Chondrocyte (in vitro differentiated cells): Measurements from ENCODE around the gene AFG1L. TPM values are rescaled to one million over a fixed set of nuclear protein-coding genes. Genes with fewer than 3 reads are reported as not detected.

Source experiments
- DNase-seq: peaks from one replicate; pipeline ENCODE4 v3.0.0; 2021; ENCODE audit warnings: mixed read lengths, low spot score
- H3K27ac Mint-ChIP-seq: one replicate; pipeline ENCODE4 v1.8.0; 2021; ENCODE audit warnings: mild to moderate bottlenecking, moderate library complexity, mixed read lengths; ENCODE audit not compliant: unreplicated experiment
- H3K27me3 Mint-ChIP-seq: 2 replicates; pipeline ENCODE4 v1.8.0; 2021; ENCODE audit warnings: low read depth, mixed read lengths
- H3K36me3 Mint-ChIP-seq: 2 replicates; pipeline ENCODE4 v1.8.0; 2021; ENCODE audit warnings: low read depth, mixed read lengths
- H3K4me1 Mint-ChIP-seq: 2 replicates; pipeline ENCODE4 v1.8.0; 2021; ENCODE audit warnings: low read depth, mild to moderate bottlenecking, mixed read lengths
- H3K4me3 Mint-ChIP-seq: one replicate; pipeline ENCODE4 v1.8.0; 2021; ENCODE audit warnings: mild to moderate bottlenecking, moderate library complexity, mixed read lengths; ENCODE audit not compliant: unreplicated experiment
- H3K9me3 Mint-ChIP-seq: 2 replicates; pipeline ENCODE4 v1.8.0; 2021; ENCODE audit warnings: low read depth, mixed read lengths
- total RNA-seq: library from RNA; stranded (reverse); gene quantifications from 3 replicates; pipeline ENCODE4 v1.2.1, GENCODE V29; 2021
- TF ChIP-seq, protein P1 (sequence below): fragments of 200-600 bp; sonication (generic); IDR thresholded peaks from 2 replicates; pipeline ENCODE4 v1.5.0; 2021; ENCODE audit warnings: antibody characterized with exemption, mild to moderate bottlenecking, moderate library complexity

AFG1L gene
- total RNA-seq, 1 donor from 2014 or later, result 5.9 TPM

- Mint-ChIP-seq H3K9me3 (no peaks in the 10 kb centered on the region), H3K27me3 (no peaks in the 10 kb centered on the region), H3K4me3 (no peak overlapping the region), H3K27ac (no peak overlapping the region), H3K36me3 (peaks cover 4% of the 10 kb centered on the region), H3K4me1 (peaks cover 5% of the 10 kb centered on the region)
- DNase-seq, result no peak
- TF ChIP-seq, protein P1, sequence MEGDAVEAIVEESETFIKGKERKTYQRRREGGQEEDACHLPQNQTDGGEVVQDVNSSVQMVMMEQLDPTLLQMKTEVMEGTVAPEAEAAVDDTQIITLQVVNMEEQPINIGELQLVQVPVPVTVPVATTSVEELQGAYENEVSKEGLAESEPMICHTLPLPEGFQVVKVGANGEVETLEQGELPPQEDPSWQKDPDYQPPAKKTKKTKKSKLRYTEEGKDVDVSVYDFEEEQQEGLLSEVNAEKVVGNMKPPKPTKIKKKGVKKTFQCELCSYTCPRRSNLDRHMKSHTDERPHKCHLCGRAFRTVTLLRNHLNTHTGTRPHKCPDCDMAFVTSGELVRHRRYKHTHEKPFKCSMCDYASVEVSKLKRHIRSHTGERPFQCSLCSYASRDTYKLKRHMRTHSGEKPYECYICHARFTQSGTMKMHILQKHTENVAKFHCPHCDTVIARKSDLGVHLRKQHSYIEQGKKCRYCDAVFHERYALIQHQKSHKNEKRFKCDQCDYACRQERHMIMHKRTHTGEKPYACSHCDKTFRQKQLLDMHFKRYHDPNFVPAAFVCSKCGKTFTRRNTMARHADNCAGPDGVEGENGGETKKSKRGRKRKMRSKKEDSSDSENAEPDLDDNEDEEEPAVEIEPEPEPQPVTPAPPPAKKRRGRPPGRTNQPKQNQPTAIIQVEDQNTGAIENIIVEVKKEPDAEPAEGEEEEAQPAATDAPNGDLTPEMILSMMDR, result no peak
Measured at GRCh38 chr6:108436771-108437170, 141.9 kb downstream of the AFG1L start.

GRCh38 chr6:108437821-108438220 lies 143.0 kb downstream of the AFG1L start:
- Mint-ChIP-seq H3K36me3 (peaks cover 4% of the 10 kb centered on the region), H3K4me3 (no peak overlapping the region), H3K4me1 (peaks cover 7% of the 10 kb centered on the region), H3K9me3 (no peaks in the 10 kb centered on the region), H3K27ac (no peak overlapping the region), H3K27me3 (no peaks in the 10 kb centered on the region)
- TF ChIP-seq, protein P1, result no peak
- DNase-seq, result no peak

GRCh38 chr6:108438918-108439317 lies 144.1 kb downstream of the AFG1L start:
- no peak for DNase-seq
- TF ChIP-seq, protein P1, result no peak
- Mint-ChIP-seq H3K27ac (no peak overlapping the region), H3K4me3 (no peak overlapping the region), H3K27me3 (no peaks in the 10 kb centered on the region), H3K4me1 (peaks cover 13% of the 10 kb centered on the region), H3K36me3 (peaks cover 4% of the 10 kb centered on the region), H3K9me3 (no peaks in the 10 kb centered on the region)

DNA sequence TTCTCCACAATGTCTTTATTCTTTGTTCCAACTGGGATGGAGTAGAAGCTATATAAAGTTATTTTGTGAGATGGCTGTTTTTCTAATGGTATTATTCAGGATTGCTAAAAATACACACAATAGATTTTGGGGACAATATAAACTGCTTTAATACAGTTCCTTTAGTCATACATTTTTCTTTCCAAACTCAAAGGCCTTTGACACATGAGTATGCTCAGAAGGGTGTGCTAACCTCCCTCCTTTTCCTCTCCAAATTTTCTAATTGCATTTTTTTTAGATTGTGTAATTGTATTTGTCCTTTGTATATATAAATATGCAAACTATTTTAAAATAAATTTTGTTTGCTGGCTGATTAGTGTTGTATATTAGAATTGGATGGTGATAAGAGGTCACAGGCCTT lies 146.3 kb downstream of the AFG1L start:
- no peak overlapping the region for H3K4me3 Mint-ChIP-seq
- no peak for DNase-seq
- peaks cover 13% of the 10 kb centered on the region for H3K4me1 Mint-ChIP-seq
- H3K36me3 Mint-ChIP-seq, result peaks cover 1% of the 10 kb centered on the region
- H3K9me3 Mint-ChIP-seq, result no peaks in the 10 kb centered on the region
- TF ChIP-seq, protein P1, result no peak
- H3K27ac Mint-ChIP-seq, result no peak overlapping the region
- no peaks in the 10 kb centered on the region for H3K27me3 Mint-ChIP-seq

DNA sequence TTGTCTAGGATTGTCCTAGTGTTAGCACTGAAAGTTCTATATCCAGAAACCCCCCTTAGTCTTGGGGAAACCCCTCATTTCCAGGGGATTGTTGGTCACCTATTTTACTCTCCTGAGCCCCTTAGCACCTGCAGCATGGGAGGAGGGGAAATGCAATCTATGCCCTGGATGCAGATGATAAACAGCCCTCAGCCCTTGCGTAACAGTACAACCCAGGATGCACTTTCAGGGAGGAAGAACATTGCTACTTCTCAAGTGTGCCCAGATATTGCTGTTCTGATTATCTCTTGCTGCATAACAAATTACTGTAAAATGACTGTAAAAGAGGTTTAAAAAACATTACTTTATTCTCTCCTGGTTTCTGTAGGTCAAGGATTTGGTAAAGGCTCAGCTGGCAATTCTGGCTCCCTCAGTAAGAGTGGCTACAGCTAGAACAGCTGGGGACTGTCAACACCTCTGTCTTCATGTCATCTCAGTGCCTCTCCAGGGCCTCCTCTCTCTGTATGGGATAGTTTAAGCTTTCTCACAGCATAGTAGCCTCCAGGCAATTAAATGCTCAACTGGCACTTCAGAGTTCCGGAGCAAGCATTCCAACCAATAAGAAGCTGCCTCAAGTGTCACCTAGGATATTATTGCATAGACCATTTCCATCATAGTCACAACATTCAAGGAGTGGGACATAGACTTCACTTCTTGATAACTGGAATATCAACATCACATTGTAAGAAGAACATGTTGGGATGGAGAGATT lies 148.1 kb downstream of the AFG1L start:
- DNase-seq, result no peak
- peaks cover 17% of the 10 kb centered on the region for H3K4me1 Mint-ChIP-seq
- TF ChIP-seq, protein P1, result no peak
- peaks cover 1% of the 10 kb centered on the region for H3K36me3 Mint-ChIP-seq
- H3K27ac Mint-ChIP-seq, result no peak overlapping the region
- H3K4me3 Mint-ChIP-seq, result no peak overlapping the region
- no peaks in the 10 kb centered on the region for H3K27me3 Mint-ChIP-seq
- H3K9me3 Mint-ChIP-seq, result no peaks in the 10 kb centered on the region
